Measurements from ENCODE around the gene CD99L2. TPM values are rescaled to one million over a fixed set of nuclear protein-coding genes. Genes with fewer than 3 reads are reported as not detected.

Gene CD99L2
- total RNA-seq, 1 donor from 2014 or later: 33.2 TPM

DNA sequence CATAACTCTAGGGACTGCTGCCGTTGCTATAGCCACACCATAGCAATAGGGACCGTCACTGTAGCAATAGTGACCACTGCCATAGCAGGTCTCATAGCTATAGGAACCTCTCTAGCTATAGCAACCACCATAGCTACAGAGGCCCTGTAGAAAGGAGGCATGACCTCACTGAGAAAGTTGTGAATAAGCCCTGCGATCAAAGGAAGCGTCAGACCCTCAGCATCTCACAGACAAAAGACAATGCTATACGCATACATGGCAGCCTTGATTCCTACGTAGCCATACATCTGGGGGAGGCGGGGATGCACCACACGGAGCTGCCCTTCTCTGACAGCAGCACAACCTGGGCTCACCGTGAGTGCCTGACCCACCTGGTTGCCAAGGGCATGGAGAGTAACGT is 116.8 kb downstream of the CD99L2 start:
- Histone ChIP-seq H3K27ac (no peak overlapping the region), H3K4me1 (no peaks in the 10 kb centered on the region), H3K4me3 (no peak overlapping the region), H3K9me3 (no peaks in the 10 kb centered on the region), H3K27me3 (ENCODE audit: low read depth) (no peaks in the 10 kb centered on the region), H3K36me3 (no peaks in the 10 kb centered on the region)
- ATAC-seq: no peak
- intact Hi-C loops (cut with DNase I): no loop called here
- DNase-seq: no peak
- no peak for TF ChIP-seq CTCF (IDR thresholded peaks at IDR 0.05)

DNA sequence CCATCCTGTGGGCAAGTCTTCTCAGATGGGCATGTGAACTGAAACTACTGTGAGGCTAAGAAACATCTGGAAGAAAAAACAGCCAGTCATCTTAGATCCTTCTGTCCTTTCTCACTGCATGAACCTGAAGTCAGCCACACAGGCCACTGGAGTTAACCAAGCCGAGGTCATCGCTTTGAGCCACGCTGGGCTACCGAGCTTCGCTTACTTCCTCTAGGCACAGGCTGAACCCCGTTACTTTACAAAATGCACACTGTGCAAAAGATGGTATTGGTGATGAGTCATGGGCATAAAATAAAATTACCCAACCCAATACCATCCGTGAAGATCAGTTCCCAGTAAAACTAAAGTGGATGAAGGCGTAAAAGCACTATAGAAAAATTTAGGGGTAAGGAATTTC is 119.1 kb downstream of the CD99L2 start:
- Histone ChIP-seq H3K36me3 (no peaks in the 10 kb centered on the region), H3K9me3 (no peaks in the 10 kb centered on the region), H3K27ac (no peak overlapping the region), H3K27me3 (ENCODE audit: low read depth) (no peaks in the 10 kb centered on the region), H3K4me1 (no peaks in the 10 kb centered on the region), H3K4me3 (no peak overlapping the region)
- DNase-seq (no peak), ATAC-seq (no peak)
- TF ChIP-seq CTCF (IDR thresholded peaks at IDR 0.05): no peak
- intact Hi-C loops (cut with DNase I): no loop called here

- Histone ChIP-seq H3K4me3 (no peak overlapping the region), H3K27me3 (ENCODE audit: low read depth) (no peaks in the 10 kb centered on the region), H3K9me3 (no peaks in the 10 kb centered on the region), H3K4me1 (no peaks in the 10 kb centered on the region), H3K27ac (no peak overlapping the region), H3K36me3 (no peaks in the 10 kb centered on the region)
- DNase-seq (no peak), ATAC-seq (no peak)
- intact Hi-C loops (cut with DNase I): no loop called here
- no peak for TF ChIP-seq CTCF (IDR thresholded peaks at IDR 0.05)
Measured at GRCh38 chrX:150777328-150777992, 121.0 kb downstream of the CD99L2 start.

DNA sequence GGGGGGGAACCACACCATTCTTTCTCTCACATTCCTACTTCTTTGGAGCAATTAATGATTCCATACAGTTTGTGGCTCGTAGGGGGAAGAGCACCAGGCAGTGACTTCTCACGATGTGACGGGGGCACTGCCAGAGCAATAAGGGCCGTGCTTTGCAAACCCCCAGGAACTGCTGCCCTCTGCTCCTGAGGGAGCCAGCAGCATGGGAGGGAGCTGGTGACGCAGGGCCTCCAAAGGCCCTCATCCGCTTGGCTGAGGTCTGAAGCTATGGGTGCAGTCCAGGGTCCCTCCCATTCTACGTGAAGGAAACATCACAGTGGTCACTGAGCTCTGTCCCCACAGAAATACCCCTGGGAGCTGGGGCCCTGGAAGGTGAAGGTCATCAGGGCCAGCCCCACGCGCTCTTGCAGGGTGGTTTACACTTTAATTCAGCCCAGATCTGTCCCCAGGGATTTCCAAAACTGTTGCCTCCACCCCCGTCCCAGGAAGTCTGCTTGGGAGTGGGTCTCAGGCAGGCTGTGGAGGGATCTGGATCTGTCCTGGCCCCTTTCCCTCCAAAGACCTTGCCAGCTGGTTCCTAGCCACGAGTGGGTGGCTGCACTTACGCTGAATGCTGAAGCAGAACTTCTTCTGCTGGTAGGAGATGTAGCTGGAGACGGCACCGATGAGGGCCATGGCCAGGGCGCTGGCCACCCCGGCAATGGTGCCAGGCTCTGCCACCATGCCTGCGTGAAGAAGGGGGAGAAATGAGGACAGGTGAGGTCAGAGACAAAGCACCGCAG is 122.7 kb downstream of the CD99L2 start:
- H3K27me3 ChIP-seq (ENCODE audit: low read depth): no peaks in the 10 kb centered on the region
- ATAC-seq: no peak
- intact Hi-C loops (cut with DNase I): no loop called here
- no peaks in the 10 kb centered on the region for H3K36me3 ChIP-seq
- no peaks in the 10 kb centered on the region for H3K4me1 ChIP-seq
- H3K27ac ChIP-seq: no peak overlapping the region
- no peak for DNase-seq
- no peak overlapping the region for H3K4me3 ChIP-seq
- no peak for TF ChIP-seq CTCF (IDR thresholded peaks at IDR 0.05)
- H3K9me3 ChIP-seq: no peaks in the 10 kb centered on the region

- Histone ChIP-seq H3K4me3 (no peak overlapping the region), H3K36me3 (no peaks in the 10 kb centered on the region), H3K4me1 (no peaks in the 10 kb centered on the region), H3K27ac (no peak overlapping the region), H3K9me3 (no peaks in the 10 kb centered on the region), H3K27me3 (ENCODE audit: low read depth) (no peaks in the 10 kb centered on the region)
- intact Hi-C loops (cut with DNase I): loop anchor here (5.0 kb wide), 1 partner anchor 307 kb away; no protein-coding TSS in a partner anchor
- ATAC-seq (no peak), DNase-seq (no peak)
- no peak for TF ChIP-seq CTCF (IDR thresholded peaks at IDR 0.05)
Measured at GRCh38 chrX:150774798-150775568, 123.5 kb downstream of the CD99L2 start.

Data from lower lobe of right lung (tissue), 2 donors.